AG04449 (cell line): Measurements from ENCODE around the gene WNT11.

Source experiments
- CTCF ChIA-PET: fragments of 350-600 bp; formaldehyde crosslinking; extraction: SDS; loops from one replicate; lab custom pipeline; 2021; ENCODE audit warnings: antibody characterized with exemption; lab: Yijun Ruan, JAX
- POLR2A ChIA-PET: fragments of 400-600, 350-600 bp; formaldehyde crosslinking; extraction: SDS; loops from one replicate; lab custom pipeline; 2020; ENCODE audit warnings: antibody characterized with exemption, inconsistent platforms; lab: Yijun Ruan, JAX
- DNase-seq: peaks from one replicate; pipeline ENCODE4 v3.0.0-alpha.2; 2010; ENCODE audit warnings: low read depth, low spot score
- H3K4me3 ChIP-seq: 2 replicates; pipeline ENCODE4 v1.5.1; 2011; ENCODE audit warnings: low read depth, mild to moderate bottlenecking, control low read depth, low read length
- TF ChIP-seq, protein P1 (sequence below): IDR thresholded peaks from one replicate; pipeline ENCODE4 v1.5.1; 2011; ENCODE audit warnings: mild to moderate bottlenecking, moderate library complexity, low read length, control low read depth, inconsistent platforms; ENCODE audit not compliant: insufficient read depth; ENCODE audit errors: missing control alignments

The WNT11 gene

DNA sequence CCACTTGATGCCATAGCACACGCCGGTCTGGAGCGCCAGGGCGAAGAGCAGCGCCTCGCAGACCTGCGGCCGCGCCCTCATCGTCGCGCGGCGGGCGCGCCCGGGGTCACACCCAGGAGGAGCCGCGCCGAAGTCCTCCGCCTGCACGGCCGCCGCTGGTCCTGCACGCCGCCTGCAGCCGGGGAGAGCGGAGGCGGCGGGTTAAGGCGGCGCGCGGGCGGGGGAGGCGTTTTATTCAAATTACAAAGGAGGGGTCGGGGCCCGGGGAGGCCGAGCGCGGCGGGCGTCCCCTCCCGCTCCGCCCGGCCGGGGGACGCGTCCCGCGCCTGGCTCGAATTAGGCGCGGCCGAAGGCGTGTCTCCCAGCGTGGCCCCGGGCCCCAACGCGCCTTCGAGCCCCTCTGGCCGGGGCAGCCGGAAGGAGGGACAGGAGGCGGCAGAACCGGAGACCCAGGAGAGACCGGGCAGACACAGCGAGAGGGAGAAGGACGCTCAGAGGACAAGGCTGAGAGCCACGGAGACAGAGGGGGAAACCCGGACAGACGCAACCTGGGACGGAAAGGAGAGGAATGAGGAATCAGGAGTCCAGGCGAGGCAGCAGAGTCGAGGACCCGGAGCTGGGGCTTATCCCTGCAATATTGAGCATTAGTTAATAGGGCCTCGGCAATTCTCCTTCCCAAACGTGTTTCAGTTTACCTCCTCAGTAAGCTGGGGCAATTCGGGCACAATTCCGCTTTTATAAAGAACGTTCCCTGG lies at the start of gene WNT11:
WNT11 (minus strand) TSS at position 176 of the 755 bp plus-strand sequence; CDS start at position 81, 95 bp downstream.
- TF ChIP-seq, protein P1, sequence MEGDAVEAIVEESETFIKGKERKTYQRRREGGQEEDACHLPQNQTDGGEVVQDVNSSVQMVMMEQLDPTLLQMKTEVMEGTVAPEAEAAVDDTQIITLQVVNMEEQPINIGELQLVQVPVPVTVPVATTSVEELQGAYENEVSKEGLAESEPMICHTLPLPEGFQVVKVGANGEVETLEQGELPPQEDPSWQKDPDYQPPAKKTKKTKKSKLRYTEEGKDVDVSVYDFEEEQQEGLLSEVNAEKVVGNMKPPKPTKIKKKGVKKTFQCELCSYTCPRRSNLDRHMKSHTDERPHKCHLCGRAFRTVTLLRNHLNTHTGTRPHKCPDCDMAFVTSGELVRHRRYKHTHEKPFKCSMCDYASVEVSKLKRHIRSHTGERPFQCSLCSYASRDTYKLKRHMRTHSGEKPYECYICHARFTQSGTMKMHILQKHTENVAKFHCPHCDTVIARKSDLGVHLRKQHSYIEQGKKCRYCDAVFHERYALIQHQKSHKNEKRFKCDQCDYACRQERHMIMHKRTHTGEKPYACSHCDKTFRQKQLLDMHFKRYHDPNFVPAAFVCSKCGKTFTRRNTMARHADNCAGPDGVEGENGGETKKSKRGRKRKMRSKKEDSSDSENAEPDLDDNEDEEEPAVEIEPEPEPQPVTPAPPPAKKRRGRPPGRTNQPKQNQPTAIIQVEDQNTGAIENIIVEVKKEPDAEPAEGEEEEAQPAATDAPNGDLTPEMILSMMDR = no peak
- DNase-seq = no peak
- CTCF ChIA-PET = interaction anchor here (0.8 to 8.6 kb wide), 34 partner anchors 9 to 465 kb away, joined by 3 to 207 read pairs (median 7); no protein-coding TSS in a partner anchor
- POLR2A ChIA-PET = no interaction called here
- H3K4me3 ChIP-seq = peak within 1 kb of the TSS; percentile 51

DNA sequence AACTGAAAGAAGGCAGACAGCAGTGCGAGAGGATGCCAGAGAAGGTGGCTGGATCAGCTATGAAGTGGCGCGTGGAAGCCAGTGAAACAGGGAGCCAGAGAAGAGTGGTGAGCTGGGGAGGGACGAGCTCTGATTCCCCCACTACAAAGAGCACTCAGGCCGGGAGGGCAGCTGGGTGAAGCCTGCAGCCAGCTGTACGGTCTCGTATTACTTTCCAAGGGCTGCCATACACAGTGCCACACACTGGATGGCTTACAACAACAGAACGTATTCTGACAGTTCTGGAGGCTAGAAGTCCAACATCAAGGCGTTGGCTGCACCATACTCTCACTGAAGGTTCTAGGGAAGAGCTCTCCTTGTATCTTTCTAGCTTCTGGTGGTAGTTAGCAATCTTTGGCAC lies 47.1 kb upstream of the WNT11 start:
- ChIA-PET POLR2A (no interaction called here), CTCF (interaction anchor here (1.2 to 2.3 kb wide), 2 partner anchors 65 to 108 kb away, joined by 4 to 8 read pairs; no protein-coding TSS in a partner anchor)
- DNase-seq = no peak
- H3K4me3 ChIP-seq = no peak overlapping the region
- TF ChIP-seq, protein P1 = no peak

DNA sequence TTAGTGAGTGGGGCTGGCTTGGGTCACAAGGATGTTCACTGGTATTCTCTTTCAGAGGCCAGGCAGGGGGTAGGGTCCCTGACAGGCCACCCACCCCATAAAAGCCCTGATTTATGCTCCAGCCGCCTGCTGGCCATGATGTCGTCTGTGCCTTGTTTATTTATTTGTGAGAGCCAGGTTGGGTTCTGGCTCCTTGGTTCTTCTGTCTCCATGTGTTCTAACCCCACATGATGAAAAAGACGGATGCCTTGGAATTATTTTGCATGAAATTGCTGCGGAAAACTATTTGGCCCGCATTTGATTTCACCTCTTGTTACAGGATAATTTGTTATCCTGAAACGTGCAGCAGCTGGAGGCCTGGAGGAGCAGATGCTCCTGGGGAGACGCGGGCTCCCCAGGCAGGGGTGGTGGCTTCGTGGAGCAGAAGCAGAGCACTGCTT lies 46.3 kb upstream of the WNT11 start:
- DNase-seq = no peak
- POLR2A ChIA-PET = no interaction called here
- CTCF ChIA-PET = interaction anchor here (1.1 to 2.3 kb wide), 3 partner anchors 45 to 108 kb away, joined by 3 to 8 read pairs (median 4); no protein-coding TSS in a partner anchor
- TF ChIP-seq, protein P1 = no peak
- H3K4me3 ChIP-seq = no peak overlapping the region

DNA sequence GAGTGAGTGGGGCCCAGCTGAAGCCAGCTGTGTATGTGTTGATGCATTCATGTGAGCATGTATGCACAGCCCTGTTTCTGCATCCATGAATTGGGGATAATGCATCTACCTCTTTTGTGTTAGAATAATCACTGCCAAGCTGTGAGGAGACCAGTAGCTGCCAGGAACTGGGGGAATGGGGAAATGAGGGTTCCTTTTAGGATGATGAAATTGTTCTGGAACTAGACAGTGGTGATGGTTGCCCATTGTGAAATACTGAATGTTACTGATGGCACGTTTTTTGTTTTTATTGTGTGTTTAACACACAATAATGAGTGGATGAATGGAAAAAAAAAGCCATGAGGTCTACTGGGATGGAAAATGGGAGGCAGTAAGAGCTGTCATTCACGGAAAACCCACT lies 45.3 kb upstream of the WNT11 start:
- ChIA-PET POLR2A (no interaction called here), CTCF (interaction anchor here (1.1 to 1.2 kb wide), 4 partner anchors 13 to 68 kb away, joined by 3 read pairs; no protein-coding TSS in a partner anchor)
- TF ChIP-seq, protein P1 = no peak
- no peak for DNase-seq
- H3K4me3 ChIP-seq = no peak overlapping the region

DNA sequence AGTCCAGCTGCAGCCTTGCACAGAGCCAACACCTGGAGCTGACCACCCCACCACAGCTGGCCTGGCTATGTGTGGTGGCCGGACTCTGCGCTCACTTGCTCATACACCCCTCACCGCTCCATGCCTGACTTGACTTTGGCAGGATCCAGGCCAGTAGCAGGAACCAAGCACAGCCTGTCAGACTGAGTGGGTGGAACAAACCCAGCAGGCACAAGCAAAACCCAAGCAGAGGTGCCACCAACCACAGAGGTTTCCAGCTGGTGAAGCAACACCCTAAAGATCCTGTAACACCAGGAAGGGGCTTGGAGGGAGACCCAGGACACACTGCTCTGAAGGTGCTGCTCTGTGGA lies 44.9 kb upstream of the WNT11 start:
- no peak overlapping the region for H3K4me3 ChIP-seq
- POLR2A ChIA-PET = interaction anchor here (0.5 kb wide), 1 partner anchor 425 kb away, joined by 3 read pairs; no protein-coding TSS in a partner anchor
- TF ChIP-seq, protein P1 = no peak
- DNase-seq = no peak
- CTCF ChIA-PET = interaction anchor here (1.2 kb wide), 3 partner anchors 14 to 68 kb away, joined by 3 read pairs; no protein-coding TSS in a partner anchor

DNA sequence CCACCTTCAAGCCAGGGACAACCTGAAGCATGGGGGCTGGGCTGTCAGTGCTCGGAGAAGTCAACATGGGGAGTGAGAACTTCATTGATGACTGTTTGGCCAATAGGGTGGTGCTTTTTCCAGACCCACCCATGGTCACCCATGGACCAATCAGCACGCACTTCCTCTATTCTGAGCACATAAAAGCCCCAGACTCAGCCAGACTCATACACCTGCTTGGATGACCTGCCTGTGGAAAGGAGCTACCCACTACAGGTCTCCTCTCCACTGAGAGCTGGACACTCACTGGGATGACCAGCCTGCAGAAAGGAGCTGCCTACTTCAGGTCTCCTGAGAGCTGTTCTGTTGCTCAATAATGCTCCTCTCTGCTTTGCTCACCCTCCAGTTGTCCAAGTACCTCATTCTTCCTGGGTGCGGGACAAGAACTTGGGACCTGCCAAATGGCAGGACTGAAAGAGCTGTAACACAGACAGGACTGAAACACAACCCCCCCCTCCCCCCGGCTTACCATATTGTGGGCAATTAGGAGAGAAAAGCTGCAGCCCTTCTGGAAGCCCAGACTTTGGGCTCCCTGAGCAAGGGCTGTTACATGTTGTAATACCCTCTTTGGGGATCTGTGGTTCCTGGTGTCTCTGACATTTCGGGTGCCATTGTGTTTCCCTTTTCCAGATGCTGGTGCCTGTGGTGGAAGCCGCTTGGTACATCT lies 44.4 kb upstream of the WNT11 start:
- no peak for DNase-seq
- no peak overlapping the region for H3K4me3 ChIP-seq
- TF ChIP-seq, protein P1 = no peak
- ChIA-PET CTCF (interaction anchor here (1.2 kb wide), 3 partner anchors 14 to 69 kb away, joined by 3 read pairs; no protein-coding TSS in a partner anchor), POLR2A (interaction anchor here (0.5 kb wide), 1 partner anchor 425 kb away, joined by 3 read pairs; no protein-coding TSS in a partner anchor)
